ENCODE measurements around the gene MIOX. TPM values are rescaled to one million over a fixed set of nuclear protein-coding genes. Genes with fewer than 3 reads are reported as not detected.

MIOX gene
- total RNA-seq, 1 experiment from 2014 or later: 0.39 TPM

DNA sequence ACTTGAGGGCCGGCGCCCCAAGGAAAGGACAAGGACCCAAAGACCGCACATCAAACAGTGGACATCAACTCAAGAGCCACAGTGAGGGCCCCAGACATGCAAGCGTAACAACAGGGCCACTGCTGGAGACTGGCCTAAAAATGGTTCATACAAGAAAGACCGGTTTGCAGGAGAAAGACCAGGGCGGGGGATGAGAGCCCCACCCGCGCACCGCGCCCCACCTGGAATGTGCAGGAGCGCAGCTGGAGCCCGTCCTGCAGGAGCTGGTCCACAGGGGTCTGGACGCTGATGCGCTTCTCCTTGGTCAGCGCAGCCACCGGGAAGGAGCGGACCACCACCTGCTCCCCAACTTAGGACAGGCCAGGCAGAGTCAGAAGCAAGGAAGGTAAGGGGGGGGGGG lies 25.7 kb upstream of the MIOX start:
- intact Hi-C loops (cut with micrococcal nuclease): no loop called here
- TF ChIP-seq SIN3A (IDR thresholded peaks at IDR 0.05; ENCODE audit: low read depth): no peak
- no peak for TF ChIP-seq EZH2 (IDR thresholded peaks at IDR 0.05)
- no peak for TF ChIP-seq CBX3 (IDR thresholded peaks at IDR 0.05; ENCODE audit: low read depth)
- TF ChIP-seq, protein P1, sequence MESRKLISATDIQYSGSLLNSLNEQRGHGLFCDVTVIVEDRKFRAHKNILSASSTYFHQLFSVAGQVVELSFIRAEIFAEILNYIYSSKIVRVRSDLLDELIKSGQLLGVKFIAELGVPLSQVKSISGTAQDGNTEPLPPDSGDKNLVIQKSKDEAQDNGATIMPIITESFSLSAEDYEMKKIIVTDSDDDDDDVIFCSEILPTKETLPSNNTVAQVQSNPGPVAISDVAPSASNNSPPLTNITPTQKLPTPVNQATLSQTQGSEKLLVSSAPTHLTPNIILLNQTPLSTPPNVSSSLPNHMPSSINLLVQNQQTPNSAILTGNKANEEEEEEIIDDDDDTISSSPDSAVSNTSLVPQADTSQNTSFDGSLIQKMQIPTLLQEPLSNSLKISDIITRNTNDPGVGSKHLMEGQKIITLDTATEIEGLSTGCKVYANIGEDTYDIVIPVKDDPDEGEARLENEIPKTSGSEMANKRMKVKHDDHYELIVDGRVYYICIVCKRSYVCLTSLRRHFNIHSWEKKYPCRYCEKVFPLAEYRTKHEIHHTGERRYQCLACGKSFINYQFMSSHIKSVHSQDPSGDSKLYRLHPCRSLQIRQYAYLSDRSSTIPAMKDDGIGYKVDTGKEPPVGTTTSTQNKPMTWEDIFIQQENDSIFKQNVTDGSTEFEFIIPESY (IDR thresholded peaks at IDR 0.05; ENCODE audit: extremely low read depth, insufficient replicate concordance, low read length): no peak
- TF ChIP-seq CEBPB (IDR thresholded peaks at IDR 0.05; ENCODE audit: low read depth): no peak
- TF ChIP-seq MAX (IDR thresholded peaks at IDR 0.05): no peak
- TF ChIP-seq EGR1 (IDR thresholded peaks at IDR 0.05; ENCODE audit: low read depth): no peak
- no peak for TF ChIP-seq RAD21 (IDR thresholded peaks at IDR 0.05; ENCODE audit: low read depth)
- no peak for TF ChIP-seq POLR2A (IDR thresholded peaks at IDR 0.05; ENCODE audit: borderline replicate concordance, extremely low read depth, insufficient read depth, insufficient read length)
- TF ChIP-seq EZH2phosphoT487 (IDR thresholded peaks at IDR 0.05; ENCODE audit: borderline replicate concordance): no peak
- no peak for TF ChIP-seq ZNF274 (IDR thresholded peaks at IDR 0.05; ENCODE audit: low read depth, low read length)
- TF ChIP-seq CTCF (IDR thresholded peaks at IDR 0.05 in 2 of 3, conservative IDR thresholded peaks at IDR 0.05 in 1 of 3; ENCODE audit: borderline replicate concordance in 1 of 3, insufficient read depth in 1 of 3, low read depth in 2 of 3, low read length in 2 of 3): no peak
- no peak for TF ChIP-seq TCF7L2 (IDR thresholded peaks at IDR 0.05; ENCODE audit: borderline replicate concordance, extremely low read depth, insufficient read depth, insufficient read length)
- Histone ChIP-seq H3K79me2 (ENCODE audit: insufficient read depth, low read length) (no peaks in the 10 kb centered on the region), H3K36me3 (ENCODE audit: control insufficient read depth in 1 of 2, insufficient read depth in 2 of 2, low read length in 2 of 2) (peaks cover 21 to 29% of the 10 kb centered on the region in 2 experiments; a peak in 3 of 4 replicates), H3K4me3 (replicated peaks in 1 of 2; ENCODE audit: low read depth in 1 of 2, low read length in 2 of 2) (no peak overlapping the region), H3K9me2 (ENCODE audit: insufficient read depth) (no peaks in the 10 kb centered on the region), H3K9me3 (ENCODE audit: control insufficient read depth in 1 of 2, insufficient read depth in 1 of 2, low read depth in 1 of 2, low read length in 2 of 2) (no peaks in the 10 kb centered on the region), H3K4me2 (ENCODE audit: low read length) (no peak overlapping the region), H3K27ac (ENCODE audit: low read depth, low read length) (no peak overlapping the region), H4K20me1 (ENCODE audit: insufficient read depth) (no peaks in the 10 kb centered on the region), H2AFZ (ENCODE audit: low read depth, low read length, poor library complexity, severe bottlenecking) (no peak overlapping the region), H3K4me1 (ENCODE audit: control insufficient read depth in 1 of 2, insufficient read depth in 2 of 2, low read length in 2 of 2) (no peaks in the 10 kb centered on the region), H3K9ac (ENCODE audit: low read length) (no peak overlapping the region), H3K27me3 (ENCODE audit: insufficient read depth, low read length) (no peaks in the 10 kb centered on the region)
- DNase-seq (ENCODE audit: low read depth, low spot score) (no peak), ATAC-seq (no peak)
- no TSS peak for BruUV-seq (replicated peaks)
- ChIA-PET RAD21 (ENCODE audit: low non-redundant PET in 1 of 2, low total read pairs in 2 of 2, uncharacterized antibody in 2 of 2, unreplicated experiment in 2 of 2) (no interaction called here), CTCF (interaction anchor here (1.3 kb wide), 1 partner anchor 24 kb away, joined by 3 read pairs; no protein-coding TSS in a partner anchor), POLR2A (no interaction called here)
